Activated T-helper 2 cell treated with anti-CD3 and anti-CD28 coated beads, Interferon-gamma antibody, Interleukin-2, Interleukin-4, amounts not matched to agents 10 μg/mL and 5 μg/mL and 100 μg/mL, durations not matched to agents 14 hours and 24 hours and 36 hours (primary cell): ENCODE results near the gene KIF25. TPM values are rescaled to one million over a fixed set of nuclear protein-coding genes. Genes with fewer than 3 reads are reported as not detected.

Experiments used
- DNase-seq: peaks from one replicate; pipeline ENCODE4 v3.0.0; 2021; ENCODE audit warnings: low spot score
- H3K27ac Mint-ChIP-seq: one replicate; pipeline ENCODE4 v1.8.0; 2021; ENCODE audit warnings: mixed read lengths
- H3K27me3 Mint-ChIP-seq: one replicate; pipeline ENCODE4 v1.8.0; 2021; ENCODE audit warnings: low read depth, mixed read lengths
- H3K36me3 Mint-ChIP-seq: one replicate; pipeline ENCODE4 v1.8.0; 2021; ENCODE audit warnings: low read depth, mixed read lengths
- H3K4me1 Mint-ChIP-seq: one replicate; pipeline ENCODE4 v1.8.0; 2021; ENCODE audit warnings: low read depth, mixed read lengths
- H3K4me3 Mint-ChIP-seq: one replicate; pipeline ENCODE4 v1.8.0; 2021; ENCODE audit warnings: low read depth, mild to moderate bottlenecking, moderate library complexity, mixed read lengths
- H3K9me3 Mint-ChIP-seq: one replicate; pipeline ENCODE4 v1.8.0; 2021; ENCODE audit warnings: mixed read lengths
- intact Hi-C: fragments of 100-400 bp; cut with micrococcal nuclease; formaldehyde crosslinking; loops from one replicate; pipeline ENCODE4 v1.15.1; 2023
- total RNA-seq: library from RNA; stranded (reverse); gene quantifications from 2 replicates; pipeline ENCODE4 v1.2.3, GENCODE V29; 2022

The KIF25 gene
- not detected in 2 replicates for total RNA-seq

- Mint-ChIP-seq H3K4me3 (peak within 1 kb of the TSS; percentile 21), H3K36me3 (no peaks in the 10 kb centered on the region), H3K9me3 (no peaks in the 10 kb centered on the region), H3K4me1 (no peaks in the 10 kb centered on the region), H3K27me3 (no peaks in the 10 kb centered on the region), H3K27ac (no peak within 1 kb of the TSS)
- intact Hi-C loops: no loop called here
- no peak for DNase-seq
These were observed at the start of gene KIF25 for GRCh38 chr6:167997642-167998041. TSS of gene KIF25 (plus strand) at chr6:167997671. CDS start at chr6:168029586, 31,915 bp downstream.

- no peaks in the 10 kb centered on the region for H3K9me3 Mint-ChIP-seq
- no peak overlapping the region for H3K27ac Mint-ChIP-seq
- intact Hi-C loops: no loop called here
- no peak for DNase-seq
- no peaks in the 10 kb centered on the region for H3K27me3 Mint-ChIP-seq
- no peaks in the 10 kb centered on the region for H3K4me1 Mint-ChIP-seq
- no peaks in the 10 kb centered on the region for H3K36me3 Mint-ChIP-seq
- H3K4me3 Mint-ChIP-seq: no peak overlapping the region
These were observed 49.8 kb upstream of the KIF25 start for GRCh38 chr6:167947716-167948115.

GRCh38 chr6:167948716-167949115 lies 48.8 kb upstream of the KIF25 start:
- Mint-ChIP-seq H3K36me3 (no peaks in the 10 kb centered on the region), H3K4me1 (no peaks in the 10 kb centered on the region)

GRCh38 chr6:167949121-167949684 lies 48.3 kb upstream of the KIF25 start:
- Mint-ChIP-seq H3K36me3 (no peaks in the 10 kb centered on the region), H3K4me3 (no peak overlapping the region), H3K27me3 (no peaks in the 10 kb centered on the region), H3K9me3 (no peaks in the 10 kb centered on the region), H3K27ac (no peak overlapping the region), H3K4me1 (no peaks in the 10 kb centered on the region)
- intact Hi-C loops: no loop called here
- no peak for DNase-seq

More at GRCh38 chr6:167948716-167949115, 48.8 kb upstream of the KIF25 start:
- H3K27me3 Mint-ChIP-seq: no peaks in the 10 kb centered on the region
- no peak overlapping the region for H3K4me3 Mint-ChIP-seq
- no peaks in the 10 kb centered on the region for H3K9me3 Mint-ChIP-seq
- intact Hi-C loops: no loop called here
- no peak for DNase-seq
- H3K27ac Mint-ChIP-seq: no peak overlapping the region

GRCh38 chr6:167951781-167952511 lies 45.5 kb upstream of the KIF25 start:
- Mint-ChIP-seq H3K9me3 (no peaks in the 10 kb centered on the region), H3K4me1 (no peaks in the 10 kb centered on the region), H3K4me3 (no peak overlapping the region), H3K27ac (no peak overlapping the region), H3K27me3 (no peaks in the 10 kb centered on the region), H3K36me3 (no peaks in the 10 kb centered on the region)
- DNase-seq: no peak
- intact Hi-C loops: no loop called here

GRCh38 chr6:167952512-167952859 lies 45.0 kb upstream of the KIF25 start:
- intact Hi-C loops: no loop called here
- Mint-ChIP-seq H3K27me3 (no peaks in the 10 kb centered on the region), H3K4me3 (no peak overlapping the region), H3K9me3 (no peaks in the 10 kb centered on the region), H3K4me1 (no peaks in the 10 kb centered on the region), H3K36me3 (no peaks in the 10 kb centered on the region), H3K27ac (no peak overlapping the region)
- no peak for DNase-seq

GRCh38 chr6:167953551-167953950 lies 43.9 kb upstream of the KIF25 start:
- DNase-seq: no peak
- H3K36me3 Mint-ChIP-seq: no peaks in the 10 kb centered on the region
- no peaks in the 10 kb centered on the region for H3K4me1 Mint-ChIP-seq
- H3K27me3 Mint-ChIP-seq: no peaks in the 10 kb centered on the region
- intact Hi-C loops: no loop called here
- H3K4me3 Mint-ChIP-seq: no peak overlapping the region
- H3K27ac Mint-ChIP-seq: no peak overlapping the region
- H3K9me3 Mint-ChIP-seq: no peaks in the 10 kb centered on the region

- Mint-ChIP-seq H3K4me1 (no peaks in the 10 kb centered on the region), H3K36me3 (no peaks in the 10 kb centered on the region), H3K4me3 (no peak overlapping the region), H3K9me3 (no peaks in the 10 kb centered on the region), H3K27ac (no peak overlapping the region), H3K27me3 (no peaks in the 10 kb centered on the region)
- no peak for DNase-seq
- intact Hi-C loops: no loop called here
These were observed 43.3 kb upstream of the KIF25 start for GRCh38 chr6:167954151-167954550.

GRCh38 chr6:167956491-167956890 lies 41.0 kb upstream of the KIF25 start:
- Mint-ChIP-seq H3K9me3 (no peaks in the 10 kb centered on the region), H3K36me3 (no peaks in the 10 kb centered on the region), H3K27ac (no peak overlapping the region), H3K4me1 (no peaks in the 10 kb centered on the region), H3K4me3 (no peak overlapping the region), H3K27me3 (peaks cover under 1% of the 10 kb centered on the region)
- DNase-seq: no peak
- intact Hi-C loops: no loop called here

- Mint-ChIP-seq H3K36me3 (no peaks in the 10 kb centered on the region), H3K4me3 (no peak overlapping the region), H3K27me3 (peaks cover 2% of the 10 kb centered on the region), H3K27ac (no peak overlapping the region), H3K4me1 (no peaks in the 10 kb centered on the region), H3K9me3 (no peaks in the 10 kb centered on the region)
- no peak for DNase-seq
- intact Hi-C loops: no loop called here
These were observed 40.4 kb upstream of the KIF25 start for GRCh38 chr6:167956983-167957492.

GRCh38 chr6:167957626-167958025 lies 39.8 kb upstream of the KIF25 start:
- Mint-ChIP-seq H3K36me3 (no peaks in the 10 kb centered on the region), H3K4me3 (no peak overlapping the region), H3K27me3 (peaks cover 2% of the 10 kb centered on the region), H3K9me3 (no peaks in the 10 kb centered on the region), H3K27ac (no peak overlapping the region), H3K4me1 (no peaks in the 10 kb centered on the region)
- DNase-seq: no peak
- intact Hi-C loops: no loop called here

- intact Hi-C loops: no loop called here
- Mint-ChIP-seq H3K9me3 (no peaks in the 10 kb centered on the region), H3K4me3 (no peak overlapping the region), H3K36me3 (no peaks in the 10 kb centered on the region), H3K27ac (no peak overlapping the region), H3K4me1 (peaks cover 3% of the 10 kb centered on the region), H3K27me3 (peaks cover 2% of the 10 kb centered on the region)
- DNase-seq: no peak
These were observed 36.9 kb upstream of the KIF25 start for GRCh38 chr6:167960579-167960978.

- intact Hi-C loops: no loop called here
- Mint-ChIP-seq H3K27ac (no peak overlapping the region), H3K4me1 (peaks cover 3% of the 10 kb centered on the region), H3K27me3 (peaks cover 2% of the 10 kb centered on the region), H3K4me3 (no peak overlapping the region), H3K36me3 (no peaks in the 10 kb centered on the region), H3K9me3 (no peaks in the 10 kb centered on the region)
- no peak for DNase-seq
These were observed 34.8 kb upstream of the KIF25 start for GRCh38 chr6:167962711-167963110.
